Endometrial microvascular endothelial cells (primary cell): Measurements from ENCODE around the gene FAM209A. TPM values are rescaled to one million over a fixed set of nuclear protein-coding genes. Genes with fewer than 3 reads are reported as not detected.

Experiments
- total RNA-seq: library from RNA; depleted of rRNA; stranded (reverse); fragments of >200 nt; gene quantifications from one replicate; pipeline ENCODE4 v1.2.3, GENCODE V29; 2015; ENCODE audit errors: inconsistent ontology term

Gene FAM209A
- total RNA-seq, 1 donor from 2014 or later = not detected

Other genes with a start within 250 kb of the FAM209A start
- 37.5 TPM for gene FAM210B, start 165.8 kb upstream of the FAM209A start, total RNA-seq
- 72.0 TPM for gene AURKA, start 132.5 kb upstream of the FAM209A start, total RNA-seq
- 53.6 TPM for gene CSTF1, start 132.1 kb upstream of the FAM209A start, total RNA-seq
- 0.28 TPM for gene CASS4, start 112.5 kb upstream of the FAM209A start, total RNA-seq
- gene RTF2, start 56.1 kb upstream of the FAM209A start, total RNA-seq = 69.7 TPM
- not detected for gene FAM209B, start 8.5 kb downstream of the FAM209A start, total RNA-seq
- not detected for gene TFAP2C, start 104.6 kb downstream of the FAM209A start, total RNA-seq